Fibroblast of skin of left quadriceps (primary cell): ENCODE measurements around the gene PLCL1.

Experiments used
- DNase-seq, 2 experiments: peaks; one replicate each; pipeline ENCODE4 v3.0.0-alpha.2; 2013; ENCODE audit warnings: low read depth in 2 of 2

The PLCL1 gene

DNA sequence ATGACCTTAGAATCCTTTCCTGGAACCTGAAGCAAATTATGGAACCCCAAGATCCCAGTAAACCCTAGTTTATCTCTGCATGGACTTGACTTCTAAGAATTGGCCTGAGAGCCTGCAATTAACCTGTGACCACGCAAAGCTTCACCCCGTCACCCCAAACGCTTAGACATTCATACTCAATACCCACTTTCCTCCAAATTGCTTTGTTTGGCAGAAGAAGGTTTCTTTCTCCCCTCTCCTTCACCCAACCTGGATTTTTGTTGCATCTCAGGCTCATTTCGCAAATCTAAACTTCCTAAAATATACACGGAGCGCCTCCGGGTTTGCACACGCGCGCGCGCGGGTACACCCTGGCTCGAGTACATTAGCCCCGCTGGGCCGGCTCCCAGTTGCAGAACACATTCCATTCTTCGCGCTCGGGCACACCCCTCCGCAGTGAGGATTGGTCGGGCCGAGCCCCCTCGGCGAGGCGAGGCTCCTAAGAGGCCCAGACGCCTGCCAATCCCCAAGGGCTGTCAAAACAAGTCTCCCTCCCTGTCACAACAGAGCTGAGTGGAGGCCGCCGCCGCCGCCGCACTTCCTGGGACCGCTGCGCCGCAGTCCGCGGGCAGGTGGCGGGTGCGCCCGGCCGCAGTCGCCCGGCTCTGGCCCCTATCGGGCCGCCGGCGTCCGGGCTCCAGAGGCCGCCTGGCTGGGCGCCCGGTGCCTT is at the start of gene PLCL1:
TSS of gene PLCL1 (plus strand) at position 545 of the 709 bp plus-strand sequence.
- peak; percentile 80 to 84 for DNase-seq

DNA sequence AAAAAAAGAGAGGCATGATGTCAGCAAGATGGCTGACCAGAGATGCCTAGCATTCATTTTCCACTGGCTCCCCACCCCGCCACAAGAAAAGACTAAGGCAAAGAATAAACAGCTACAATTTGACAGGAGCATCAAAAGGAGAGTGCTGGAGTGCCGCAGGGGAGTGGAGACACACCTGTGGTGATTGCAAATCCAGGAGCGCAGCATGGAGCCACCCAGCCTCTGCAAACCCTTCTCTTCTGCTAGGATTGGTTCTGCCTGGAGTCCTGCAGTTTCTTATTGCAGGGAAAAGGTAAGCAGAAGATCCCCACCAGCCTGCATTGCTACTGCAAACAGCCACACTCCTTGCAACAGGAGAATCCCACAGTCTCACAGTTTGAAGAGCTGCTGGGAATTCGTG is 45.4 kb upstream of the PLCL1 start:
- DNase-seq: no peak

GRCh38 chr2:197759625-197760292 is 44.6 kb upstream of the PLCL1 start:
- no peak for DNase-seq

DNA sequence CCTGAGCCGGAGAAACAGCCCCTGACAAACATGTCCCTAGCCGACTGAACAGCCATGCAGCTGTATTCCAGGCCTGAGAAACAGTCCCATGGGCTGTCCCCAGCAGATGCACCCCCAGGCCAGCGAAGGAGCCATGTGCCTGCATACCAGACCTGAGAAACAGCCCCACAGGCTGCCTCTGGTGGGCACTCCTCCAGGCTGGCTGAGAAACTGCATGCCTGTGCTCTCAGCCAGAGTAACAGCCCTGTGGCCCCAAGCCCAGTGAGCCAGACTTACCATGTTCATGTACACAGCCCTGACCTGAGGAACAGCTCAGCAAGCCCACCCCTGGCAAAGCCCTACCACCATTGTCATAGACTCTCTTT is 44.1 kb upstream of the PLCL1 start:
- DNase-seq: no peak

- peak; percentile 10 to 24 for DNase-seq
Measured at GRCh38 chr2:197777823-197778407, 26.5 kb upstream of the PLCL1 start.

- no peak for DNase-seq
Measured at GRCh38 chr2:197779261-197779660, 25.1 kb upstream of the PLCL1 start.

- no peak for DNase-seq
Measured at GRCh38 chr2:197782126-197782525, 22.3 kb upstream of the PLCL1 start.

GRCh38 chr2:197784956-197785941 is 19.1 kb upstream of the PLCL1 start, which contains the start of gene BOLL:
Gene BOLL (minus strand): TSS chr2:197785319. CDS start chr2:197781850, 3,469 bp downstream.
- no peak for DNase-seq

- DNase-seq: no peak
Measured at GRCh38 chr2:197786010-197786877, 18.1 kb upstream of the PLCL1 start.

DNA sequence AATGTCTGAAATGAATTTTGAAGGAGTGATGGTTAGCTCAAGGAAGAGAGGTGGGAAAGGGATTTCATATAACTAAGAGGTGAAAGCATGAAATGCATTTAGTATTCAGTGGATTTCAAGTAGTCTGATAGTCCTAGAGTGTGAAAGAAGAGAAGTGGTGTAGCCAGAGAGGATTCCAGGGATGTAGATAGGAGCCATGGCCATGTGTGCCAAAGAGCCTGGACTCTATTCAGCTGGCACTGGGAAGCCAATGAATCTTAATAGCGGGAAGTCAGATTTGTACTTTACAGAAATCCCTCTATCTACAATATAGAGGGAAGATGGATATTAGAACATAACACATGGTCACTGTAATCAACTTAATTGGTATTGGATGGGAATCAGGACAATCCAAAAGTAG is 10.9 kb upstream of the PLCL1 start:
- no peak for DNase-seq

DNA sequence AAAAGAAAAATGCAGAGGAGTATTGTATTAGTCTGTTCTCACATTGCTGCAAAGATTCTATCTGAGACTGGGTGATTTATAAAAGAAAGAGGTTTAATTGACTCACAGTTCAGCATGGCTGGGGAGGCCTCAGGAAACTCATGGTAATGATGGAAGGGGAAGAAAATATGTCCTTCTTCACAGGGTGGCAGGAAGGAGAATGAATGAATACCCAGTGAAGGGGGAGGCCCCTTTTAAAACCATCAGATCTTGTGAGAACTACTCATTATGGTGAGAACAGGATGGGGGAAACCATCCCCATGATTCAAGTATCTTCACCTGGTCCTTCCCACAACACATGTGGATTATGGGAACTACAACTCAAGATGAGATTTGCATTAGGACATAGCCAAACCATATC is 9.1 kb upstream of the PLCL1 start:
- no peak for DNase-seq

DNA sequence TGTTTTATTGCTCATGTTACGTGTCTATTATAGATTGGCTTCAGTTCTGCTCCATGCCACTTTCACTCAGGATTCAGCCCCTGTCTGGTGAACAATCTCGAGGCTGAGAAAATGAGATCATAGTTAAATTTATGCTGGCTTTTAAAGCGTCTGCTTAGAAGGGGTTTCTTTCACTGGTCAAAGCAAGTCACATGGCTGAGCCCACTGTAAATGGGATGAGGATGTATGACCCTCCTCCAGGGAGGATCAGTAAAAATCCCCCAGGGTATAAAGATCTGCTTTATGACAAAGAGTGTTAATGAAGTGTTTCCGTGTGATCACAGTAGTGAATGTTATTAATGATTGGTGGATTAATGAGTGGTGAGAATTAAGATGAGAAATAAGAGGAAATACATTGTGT is 6.2 kb upstream of the PLCL1 start:
- no peak for DNase-seq

- no peak for DNase-seq
Measured at GRCh38 chr2:197799068-197799467, 5.3 kb upstream of the PLCL1 start.

GRCh38 chr2:197800091-197800490 is 4.3 kb upstream of the PLCL1 start:
- no peak for DNase-seq

DNA sequence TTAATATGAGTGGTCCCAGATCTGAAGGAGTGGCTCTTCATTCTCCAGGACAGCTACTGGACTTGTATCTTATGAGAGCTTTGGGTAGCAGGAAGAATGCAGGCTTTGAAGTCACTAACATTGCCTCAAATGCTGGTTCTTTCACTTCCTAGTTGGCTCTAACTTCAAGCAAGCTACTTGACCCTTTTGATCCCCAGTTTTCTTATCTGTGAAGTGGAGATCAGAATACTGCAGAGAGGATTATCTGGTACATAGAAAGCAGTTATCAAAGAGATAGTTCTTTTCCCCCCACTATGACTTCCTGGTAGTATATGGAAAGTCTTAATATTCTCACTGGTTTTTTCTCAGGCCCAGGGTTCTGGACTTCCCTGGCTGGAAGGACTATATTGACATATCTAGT is 3.4 kb upstream of the PLCL1 start:
- no peak for DNase-seq

GRCh38 chr2:197803033-197803444 is 1.4 kb upstream of the PLCL1 start:
- no peak for DNase-seq

- no peak for DNase-seq
Measured at GRCh38 chr2:197804758-197805714, 643 bp downstream of the PLCL1 start.

DNA sequence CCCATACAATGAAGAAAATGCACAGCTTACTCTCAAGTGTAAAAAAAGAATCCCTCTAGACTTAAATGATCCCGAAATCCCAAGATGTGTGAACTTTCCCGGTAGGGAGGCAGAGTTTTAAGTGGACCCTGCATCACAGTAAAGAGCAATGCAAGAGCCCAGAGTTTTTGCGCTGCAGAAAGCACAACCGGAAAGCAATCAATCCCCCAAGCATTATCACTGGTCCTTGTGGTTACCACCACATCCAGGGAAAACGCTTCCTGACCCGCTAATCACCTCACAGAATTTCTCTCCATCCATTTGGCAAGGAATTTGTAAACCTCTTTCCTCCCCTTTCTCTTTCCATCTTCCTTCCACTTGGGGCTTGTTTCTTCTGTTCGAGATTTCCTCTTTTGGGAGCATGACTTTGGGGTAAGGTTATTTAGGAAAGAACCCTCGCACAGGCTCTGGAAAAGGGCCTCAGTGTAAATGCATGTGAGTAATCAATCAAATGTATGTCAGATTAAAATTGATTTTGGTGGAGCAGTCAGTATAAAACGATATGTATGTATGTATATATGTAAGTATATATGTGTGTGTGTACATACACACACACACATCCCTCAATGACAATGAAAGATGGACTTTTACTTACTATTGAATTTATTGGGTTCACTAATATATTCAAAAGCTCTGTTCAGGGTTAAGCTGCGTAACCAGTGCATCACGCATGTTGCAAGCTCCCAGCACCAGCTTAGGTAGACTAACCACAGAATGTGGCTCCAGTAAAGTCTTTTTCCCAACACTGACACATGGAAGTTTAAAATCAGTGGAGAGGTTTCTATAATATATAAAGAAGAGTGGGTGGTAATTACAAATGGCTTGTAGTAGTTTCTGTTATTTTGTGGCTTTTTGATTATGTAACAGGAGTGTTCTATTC is 1.6 kb downstream of the PLCL1 start:
- DNase-seq: no peak

- DNase-seq: no peak
Measured at GRCh38 chr2:197809064-197809463, 4.7 kb downstream of the PLCL1 start.
